ENCODE data around the gene PINLYP. TPM values are rescaled to one million over a fixed set of nuclear protein-coding genes. Genes with fewer than 3 reads are reported as not detected.

The PINLYP gene
- total and polyA plus RNA-seq, 2 donors (not counting 1 experiment from before 2014, with no cell fraction given) = 5.1 to 14.7 TPM

DNA sequence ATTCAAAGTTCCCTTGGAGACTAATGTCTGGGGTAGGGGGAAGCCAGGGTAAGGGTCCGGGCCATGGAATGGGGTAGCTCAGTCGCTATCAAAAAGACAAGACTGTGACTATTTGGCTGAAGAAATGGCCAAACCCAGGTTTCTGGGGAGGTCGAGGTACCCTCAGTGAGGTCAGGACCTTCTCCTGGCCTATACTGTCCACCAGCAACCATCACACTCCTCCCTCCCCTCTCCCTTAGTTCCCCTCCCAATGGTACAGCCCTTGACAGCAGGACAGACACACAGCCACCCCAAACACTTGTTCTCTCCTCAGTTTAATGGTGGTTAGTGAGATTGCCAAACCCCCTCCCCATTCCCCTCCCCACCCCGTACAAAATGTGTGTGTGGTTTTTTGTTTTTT lies 46.5 kb downstream of the PINLYP start:
- Histone ChIP-seq H3K79me2 (ENCODE audit: control insufficient read depth, insufficient read depth, low read length) (peaks cover 8% of the 10 kb centered on the region), H4K20me1 (ENCODE audit: control insufficient read depth, extremely low read depth, insufficient read depth, low read length) (no peaks in the 10 kb centered on the region), H3K4me1 (ENCODE audit: control insufficient read depth, extremely low read depth, insufficient read depth, low read length) (peaks cover 2% of the 10 kb centered on the region), H3K4me2 (ENCODE audit: extremely low read depth, insufficient read depth, low read length) (no peak overlapping the region), H2AFZ (ENCODE audit: low read length) (no peak overlapping the region), H3K9me3 (ENCODE audit: control insufficient read depth, insufficient read depth, low read depth, low read length) (no peaks in the 10 kb centered on the region), H3K27ac (ENCODE audit: insufficient read depth, low read length) (no peak overlapping the region), H3K36me3 (ENCODE audit: control insufficient read depth, insufficient read depth, low read length) (no peaks in the 10 kb centered on the region), H3K27me3 (ENCODE audit: control insufficient read depth, insufficient read depth, low read length) (no peaks in the 10 kb centered on the region), H3K9ac (ENCODE audit: insufficient read depth, low read length) (no peak overlapping the region), H3K4me3 (replicated peaks in 1 of 4; ENCODE audit: control extremely low read depth in 1 of 4, insufficient read depth in 1 of 4, low read depth in 3 of 4, low read length in 4 of 4) (no peak overlapping the region)
- no peak for DNase-seq (ENCODE audit: low read depth in 2 of 2)
- TF ChIP-seq, protein P1, sequence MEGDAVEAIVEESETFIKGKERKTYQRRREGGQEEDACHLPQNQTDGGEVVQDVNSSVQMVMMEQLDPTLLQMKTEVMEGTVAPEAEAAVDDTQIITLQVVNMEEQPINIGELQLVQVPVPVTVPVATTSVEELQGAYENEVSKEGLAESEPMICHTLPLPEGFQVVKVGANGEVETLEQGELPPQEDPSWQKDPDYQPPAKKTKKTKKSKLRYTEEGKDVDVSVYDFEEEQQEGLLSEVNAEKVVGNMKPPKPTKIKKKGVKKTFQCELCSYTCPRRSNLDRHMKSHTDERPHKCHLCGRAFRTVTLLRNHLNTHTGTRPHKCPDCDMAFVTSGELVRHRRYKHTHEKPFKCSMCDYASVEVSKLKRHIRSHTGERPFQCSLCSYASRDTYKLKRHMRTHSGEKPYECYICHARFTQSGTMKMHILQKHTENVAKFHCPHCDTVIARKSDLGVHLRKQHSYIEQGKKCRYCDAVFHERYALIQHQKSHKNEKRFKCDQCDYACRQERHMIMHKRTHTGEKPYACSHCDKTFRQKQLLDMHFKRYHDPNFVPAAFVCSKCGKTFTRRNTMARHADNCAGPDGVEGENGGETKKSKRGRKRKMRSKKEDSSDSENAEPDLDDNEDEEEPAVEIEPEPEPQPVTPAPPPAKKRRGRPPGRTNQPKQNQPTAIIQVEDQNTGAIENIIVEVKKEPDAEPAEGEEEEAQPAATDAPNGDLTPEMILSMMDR (conservative IDR thresholded peaks at IDR 0.05 in 1 of 2, IDR thresholded peaks at IDR 0.05 in 1 of 2; ENCODE audit: low read depth in 1 of 2, low read length in 2 of 2) = no peak
- no peak for TF ChIP-seq EZH2 (IDR thresholded peaks at IDR 0.05; ENCODE audit: low read length, missing control alignments)

GRCh38 chr19:43622956-43623355 lies 47.4 kb downstream of the PINLYP start:
- DNase-seq (ENCODE audit: low read depth in 2 of 2) = no peak
- TF ChIP-seq, protein P1 (conservative IDR thresholded peaks at IDR 0.05 in 1 of 2, IDR thresholded peaks at IDR 0.05 in 1 of 2; ENCODE audit: low read depth in 1 of 2, low read length in 2 of 2) = no peak
- no peak for TF ChIP-seq EZH2 (IDR thresholded peaks at IDR 0.05; ENCODE audit: low read length, missing control alignments)
- peaks cover 5% of the 10 kb centered on the region for H3K79me2 ChIP-seq (ENCODE audit: control insufficient read depth, insufficient read depth, low read length)
- H4K20me1 ChIP-seq (ENCODE audit: control insufficient read depth, extremely low read depth, insufficient read depth, low read length) = no peaks in the 10 kb centered on the region
- H2AFZ ChIP-seq (ENCODE audit: low read length) = no peak overlapping the region
- no peaks in the 10 kb centered on the region for H3K9me3 ChIP-seq (ENCODE audit: control insufficient read depth, insufficient read depth, low read depth, low read length)
- no peaks in the 10 kb centered on the region for H3K36me3 ChIP-seq (ENCODE audit: control insufficient read depth, insufficient read depth, low read length)
- no peak overlapping the region for H3K9ac ChIP-seq (ENCODE audit: insufficient read depth, low read length)
- H3K4me3 ChIP-seq (replicated peaks in 1 of 4; ENCODE audit: control extremely low read depth in 1 of 4, insufficient read depth in 1 of 4, low read depth in 3 of 4, low read length in 4 of 4) = no peak overlapping the region
- peaks cover 2% of the 10 kb centered on the region for H3K4me1 ChIP-seq (ENCODE audit: control insufficient read depth, extremely low read depth, insufficient read depth, low read length)
- H3K27ac ChIP-seq (ENCODE audit: insufficient read depth, low read length) = no peak overlapping the region
- H3K4me2 ChIP-seq (ENCODE audit: extremely low read depth, insufficient read depth, low read length) = no peak overlapping the region
- no peaks in the 10 kb centered on the region for H3K27me3 ChIP-seq (ENCODE audit: control insufficient read depth, insufficient read depth, low read length)

DNA sequence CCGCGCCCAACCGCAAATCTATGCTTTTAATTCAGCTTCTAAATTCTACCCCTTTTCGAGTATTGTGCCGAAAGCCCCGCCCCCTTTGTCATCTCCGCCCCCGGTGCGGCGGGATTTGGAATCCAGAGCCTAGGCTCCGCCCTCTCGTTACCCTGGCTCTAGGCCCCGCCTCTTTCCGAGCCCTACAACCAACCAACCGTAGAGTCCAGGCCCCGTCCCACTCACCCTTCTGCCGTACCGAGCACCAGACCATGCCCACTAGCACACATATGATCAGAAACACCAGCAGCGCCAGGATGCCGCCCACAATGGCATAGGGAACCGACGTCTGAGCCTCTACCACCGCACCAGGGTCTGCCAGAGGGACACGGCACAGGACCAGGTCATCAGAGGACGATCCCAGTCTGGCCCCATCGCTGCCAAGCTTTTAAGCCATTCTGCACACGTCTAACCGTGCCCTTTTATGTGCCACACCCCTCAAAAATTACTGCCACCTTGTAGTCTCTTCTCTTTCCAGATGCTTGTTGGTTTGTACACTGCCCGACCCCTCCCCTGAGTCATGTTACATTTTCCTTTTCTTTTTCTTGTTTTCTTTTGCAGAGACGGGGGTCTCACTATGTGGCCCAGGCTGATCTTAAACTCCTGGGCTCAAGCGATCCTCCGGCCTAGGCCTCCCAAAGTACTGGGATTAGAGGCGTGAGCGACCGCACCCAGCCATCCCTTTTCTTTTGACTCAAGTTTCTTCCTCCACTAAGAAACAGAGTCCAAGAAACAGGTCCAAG lies 48.5 kb downstream of the PINLYP start:
- H3K79me2 ChIP-seq (ENCODE audit: control insufficient read depth, insufficient read depth, low read length) = no peaks in the 10 kb centered on the region
- no peak for TF ChIP-seq EZH2 (IDR thresholded peaks at IDR 0.05; ENCODE audit: low read length, missing control alignments)
- TF ChIP-seq, protein P1 (conservative IDR thresholded peaks at IDR 0.05 in 1 of 2, IDR thresholded peaks at IDR 0.05 in 1 of 2; ENCODE audit: low read depth in 1 of 2, low read length in 2 of 2) = no peak
- H3K9me3 ChIP-seq (ENCODE audit: control insufficient read depth, insufficient read depth, low read depth, low read length) = no peaks in the 10 kb centered on the region
- no peak overlapping the region for H3K27ac ChIP-seq (ENCODE audit: insufficient read depth, low read length)
- no peaks in the 10 kb centered on the region for H3K36me3 ChIP-seq (ENCODE audit: control insufficient read depth, insufficient read depth, low read length)
- DNase-seq (ENCODE audit: low read depth in 2 of 2) = no peak
- no peak overlapping the region for H3K4me3 ChIP-seq (replicated peaks in 1 of 4; ENCODE audit: control extremely low read depth in 1 of 4, insufficient read depth in 1 of 4, low read depth in 3 of 4, low read length in 4 of 4)
- H3K4me2 ChIP-seq (ENCODE audit: extremely low read depth, insufficient read depth, low read length) = no peak overlapping the region
- peaks cover 2% of the 10 kb centered on the region for H3K4me1 ChIP-seq (ENCODE audit: control insufficient read depth, extremely low read depth, insufficient read depth, low read length)
- no peak overlapping the region for H2AFZ ChIP-seq (ENCODE audit: low read length)
- no peaks in the 10 kb centered on the region for H4K20me1 ChIP-seq (ENCODE audit: control insufficient read depth, extremely low read depth, insufficient read depth, low read length)
- H3K27me3 ChIP-seq (ENCODE audit: control insufficient read depth, insufficient read depth, low read length) = no peaks in the 10 kb centered on the region
- no peak overlapping the region for H3K9ac ChIP-seq (ENCODE audit: insufficient read depth, low read length)
